PC-9 (cell line): ENCODE data around the gene DOC2A.

Experiments
- CTCF ChIP-seq: fragments of 200-600 bp; sonication (generic); conservative IDR thresholded peaks from 2 replicates; pipeline ENCODE4 v1.6.1; 2017; ENCODE audit warnings: mixed run types, antibody characterized with exemption, mild to moderate bottlenecking, moderate library complexity
- EZH2 ChIP-seq: fragments of 200-600 bp; sonication (generic); IDR thresholded peaks from 2 replicates; pipeline ENCODE4 v1.8.0; 2017; ENCODE audit warnings: antibody characterized with exemption, low read depth

- no peak for TF ChIP-seq EZH2
- no peak; the same call in 1 of the 2 replicates for TF ChIP-seq CTCF
Measured at GRCh38 chr16:29961479-29962343, 49.1 kb downstream of the DOC2A start, which contains the start of gene TMEM219.
